HepG2 (cell line): Measurements from ENCODE around the gene RGS7. TPM values are rescaled to one million over a fixed set of nuclear protein-coding genes. Genes with fewer than 3 reads are reported as not detected.

Experiments
- ATAC-seq: fragments of 200-7000 bp; cut with Tn5 transposase; 3 replicates; pipeline ENCODE4 v1.9.1; 2020; ENCODE audit warnings: mild to moderate bottlenecking, moderate library complexity
- BruUV-seq: library from RNA; stranded (reverse); fragments of 400-500 nt; replicated peaks from 2 replicates; lab custom pipeline; 2021; lab: Mats Ljungman, UMichigan
- CTCF ChIA-PET: fragments of 300-600 bp; formaldehyde crosslinking; extraction: SDS; loops from one replicate; lab custom pipeline; 2021; ENCODE audit warnings: low total read pairs, inconsistent platforms, low intra/inter-chr PET ratio; lab: Yijun Ruan, JAX
- POLR2A ChIA-PET: fragments of 350-600 bp; sonication (Branson Sonifier 250); formaldehyde crosslinking; loops from one replicate; lab custom pipeline; 2020; ENCODE audit warnings: antibody characterized with exemption, inconsistent platforms; lab: Yijun Ruan, JAX
- DNase-seq: peaks from one replicate; pipeline ENCODE4 v3.0.0-alpha.2; 2015; ENCODE audit warnings: low spot score
- FAIRE-seq: peaks from 3 replicates; lab custom pipeline; 2011; peaks lifted over from hg19 to GRCh38; lab: Jason Lieb, UNC
- H2AFZ ChIP-seq: one replicate; pipeline ENCODE4 v1.6.1; 2011; ENCODE audit warnings: low read length, inconsistent platforms
- H3K27ac ChIP-seq: fragments of 300-600 bp; 3 replicates; pipeline ENCODE4 v1.8.0; 2011; ENCODE audit warnings: mixed run types, mild to moderate bottlenecking, mixed read lengths, low read length, inconsistent platforms; ENCODE audit not compliant: insufficient read depth; ENCODE audit errors: extremely low read length
- H3K27me3 ChIP-seq, 2 experiments: fragments of 200-600 bp in 1 of 2; 2 replicates in 1 of 2; 3 replicates in 1 of 2; pipeline versions ENCODE4 v1.6.0 to v1.8.0; 2011; ENCODE audit warnings: low read length in 2 of 2, mild to moderate bottlenecking in 2 of 2, moderate library complexity in 2 of 2, inconsistent platforms in 1 of 2; ENCODE audit not compliant: insufficient read depth in 2 of 2, control insufficient read depth in 1 of 2
- H3K36me3 ChIP-seq, 2 experiments: fragments of 200-600 bp in 1 of 2; replicated peaks in 1 of 2; 2 replicates in 1 of 2; 3 replicates in 1 of 2; pipeline versions ENCODE4 v1.5.1 to v1.8.0; 2011; ENCODE audit warnings: low read length in 2 of 2, inconsistent platforms in 1 of 2; ENCODE audit not compliant: insufficient read depth in 2 of 2, control insufficient read depth in 1 of 2
- H3K4me1 ChIP-seq: 2 replicates; pipeline ENCODE4 v1.5.1; 2012; ENCODE audit warnings: low read length, inconsistent platforms; ENCODE audit not compliant: insufficient read depth
- H3K4me2 ChIP-seq: 2 replicates; pipeline ENCODE4 v1.6.0; 2011; ENCODE audit warnings: low read depth, low read length, inconsistent platforms
- H3K4me3 ChIP-seq, 3 experiments: fragments of 200-600 bp in 1 of 3; sonication (generic), shearing (Covaris generic) in 1 of 3; replicated peaks in 1 of 3; 2 replicates each; pipeline ENCODE4 v1.5.1; 2011 to 2016; ENCODE audit warnings: low read length in 3 of 3, inconsistent platforms in 2 of 3, low read depth in 2 of 3, mild to moderate bottlenecking in 2 of 3, control low read depth in 1 of 3, mixed read lengths in 1 of 3; ENCODE audit not compliant: insufficient read depth in 1 of 3
- H3K79me2 ChIP-seq: one replicate; pipeline ENCODE4 v1.6.1; 2011; ENCODE audit warnings: low read length, inconsistent platforms; ENCODE audit not compliant: insufficient read depth
- H3K9ac ChIP-seq: 2 replicates; pipeline ENCODE4 v1.6.0; 2011; ENCODE audit warnings: mild to moderate bottlenecking, low read depth, low read length, inconsistent platforms; ENCODE audit not compliant: insufficient read depth
- H3K9me3 ChIP-seq: 2 replicates; pipeline ENCODE4 v1.5.1; 2012; ENCODE audit warnings: mild to moderate bottlenecking, low read length
- H4K20me1 ChIP-seq: 2 replicates; pipeline ENCODE4 v1.6.0; 2011; ENCODE audit warnings: inconsistent platforms, mild to moderate bottlenecking, low read length, moderate library complexity; ENCODE audit not compliant: insufficient read depth
- CHCHD3 ChIP-seq: sonication (generic); formaldehyde crosslinking; IDR thresholded peaks from 2 replicates; pipeline ENCODE4 v1.8.0; 2022; ENCODE audit warnings: mild to moderate bottlenecking, missing genetic modification reagents, moderate library complexity
- CREM ChIP-seq, 2 experiments: sonication (generic) in 1 of 2; formaldehyde crosslinking in 1 of 2; IDR thresholded peaks; 2 replicates each; pipeline versions ENCODE4 v1.4.0 to v1.6.1; 2016 to 2020; ENCODE audit warnings: antibody characterized with exemption in 1 of 2, mild to moderate bottlenecking in 1 of 2, missing genetic modification reagents in 1 of 2
- KLF16 ChIP-seq, 2 experiments: sonication (generic) in 1 of 2; formaldehyde crosslinking in 1 of 2; IDR thresholded peaks; 2 replicates each; pipeline versions ENCODE4 v1.6.1 to v1.8.0; 2016 to 2023; ENCODE audit warnings: missing genetic modification reagents in 2 of 2, missing compliant biosample characterization in 1 of 2
- NPAS2 ChIP-seq: sonication (generic); formaldehyde crosslinking; IDR thresholded peaks from 2 replicates; pipeline ENCODE4 v1.8.0; 2022; ENCODE audit warnings: mild to moderate bottlenecking, missing genetic modification reagents, borderline replicate concordance
- RBM39 ChIP-seq: fragments of 200-400 bp; formaldehyde crosslinking; IDR thresholded peaks from one replicate; pipeline ENCODE4 v1.6.1; 2018; ENCODE audit warnings: antibody characterized with exemption, mild to moderate bottlenecking, low read depth, low read length; ENCODE audit not compliant: poor library complexity, severe bottlenecking
- SMAD9 ChIP-seq: sonication (generic); formaldehyde crosslinking; IDR thresholded peaks from 2 replicates; pipeline ENCODE4 v1.5.1; 2020; ENCODE audit warnings: mild to moderate bottlenecking, missing genetic modification reagents
- SOX5 ChIP-seq: IDR thresholded peaks from 2 replicates; pipeline ENCODE4 v1.6.1; 2016; ENCODE audit warnings: borderline replicate concordance
- SP1 ChIP-seq, 2 experiments: fragments of 450-650 bp in 1 of 2; sonication (generic) in 1 of 2; formaldehyde crosslinking in 1 of 2; IDR thresholded peaks; 2 replicates each; pipeline versions ENCODE4 v1.4.0 to v1.6.1; 2016 to 2020; ENCODE audit warnings: missing genetic modification reagents in 1 of 2
- TAF15 ChIP-seq: fragments of 200-400 bp; formaldehyde crosslinking; IDR thresholded peaks from one replicate; pipeline ENCODE4 v1.6.1; 2018; ENCODE audit warnings: mild to moderate bottlenecking, low read depth, low read length; ENCODE audit not compliant: poor library complexity, severe bottlenecking
- TRIM24 ChIP-seq: sonication (generic); formaldehyde crosslinking; IDR thresholded peaks from 2 replicates; pipeline ENCODE4 v1.8.0; 2022; ENCODE audit warnings: mild to moderate bottlenecking, missing genetic modification reagents
- ZNF354B ChIP-seq: sonication (generic); formaldehyde crosslinking; IDR thresholded peaks from 2 replicates; pipeline ENCODE4 v1.8.0; 2022; ENCODE audit warnings: mild to moderate bottlenecking, missing genetic modification reagents
- ZNF441 ChIP-seq: sonication (generic); formaldehyde crosslinking; IDR thresholded peaks from 2 replicates; pipeline ENCODE4 v1.7.0; 2021; ENCODE audit warnings: missing genetic modification reagents, borderline replicate concordance
- ZNF510 ChIP-seq: sonication (generic); formaldehyde crosslinking; IDR thresholded peaks from 2 replicates; pipeline ENCODE4 v1.4.0; 2020; ENCODE audit warnings: low read depth, mild to moderate bottlenecking, missing genetic modification reagents
- ZNF530 ChIP-seq: sonication (generic); formaldehyde crosslinking; IDR thresholded peaks from 2 replicates; pipeline ENCODE4 v1.5.0; 2020; ENCODE audit warnings: low read depth, mild to moderate bottlenecking, missing genetic modification reagents
- ZNF737 ChIP-seq: sonication (generic); formaldehyde crosslinking; IDR thresholded peaks from 2 replicates; pipeline ENCODE4 v1.5.0; 2020; ENCODE audit warnings: missing genetic modification reagents, mild to moderate bottlenecking, borderline replicate concordance
- WGBS: methylation state at CpG from one replicate; pipeline ENCODE4 v1.1.6; 2017; ENCODE audit warnings: low lambda C conversion rate; 5-methylcytosine and 5-hydroxymethylcytosine counted together
- in situ Hi-C: cut with HindIII; loops from 2 replicates; pipeline ENCODE4 v1.10.0; 2017; ENCODE audit warnings: low pct_unique_long_range_greater_than_20kb; ENCODE audit not compliant: extremely low pct_ligation_motif_present
- intact Hi-C: fragments of 100-400 bp; cut with micrococcal nuclease; formaldehyde crosslinking; loops from one replicate; pipeline ENCODE4 v1.10.0; 2022; ENCODE audit not compliant: unreplicated experiment
- polyA plus RNA-seq, 8 experiments: library from polyadenylated mRNA; depleted of rRNA in 3 of 8; stranded (reverse) in 7 of 8; unstranded in 1 of 8; fragments of >200 nt; fragmentation: Illumina TruSeq in 4 of 8; extraction: Trizol in 4 of 8; gene quantifications; 2 replicates each; pipeline versions ENCODE4 v1.2.1 to v1.2.3, GENCODE V29; 2011 to 2016; ENCODE audit warnings: low read depth in 4 of 8, missing spikeins in 1 of 8, mixed read lengths in 1 of 8; ENCODE audit not compliant: insufficient read depth in 1 of 8
- total RNA-seq, 5 experiments: library from RNA; depleted of rRNA; stranded (reverse); fragments of >200 nt; fragmentation: Illumina TruSeq; extraction: Trizol; gene quantifications; 2 replicates each; pipeline ENCODE4 v1.2.3, GENCODE V29; 2016; ENCODE audit warnings: low read depth in 1 of 5

RGS7 gene
- total and polyA plus RNA-seq, 2 of the 13 experiments (the other 11 are each of a cell fraction or from before 2014, with no cell fraction given): not detected

DNA sequence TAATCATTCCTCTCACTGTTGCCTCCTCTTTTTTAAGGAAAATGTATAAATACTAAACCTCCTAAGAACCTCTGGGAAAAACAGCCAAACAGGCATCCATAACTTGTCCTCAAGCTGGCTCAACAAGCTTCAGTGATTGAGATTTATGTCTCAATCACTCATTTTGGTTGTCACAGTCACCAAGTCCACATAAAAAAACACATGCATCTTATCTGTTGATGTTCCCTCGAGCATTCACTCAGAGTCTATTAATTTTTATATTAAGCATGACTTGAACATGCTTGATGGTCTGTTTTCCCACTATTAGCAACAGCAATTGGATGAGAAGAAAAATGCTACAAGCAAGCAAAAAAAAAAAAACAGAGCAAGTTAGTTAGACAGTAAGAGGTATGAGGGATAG is 254.3 kb downstream of the RGS7 start:
- no TSS peak for BruUV-seq
- no peak overlapping the region for H3K4me3 ChIP-seq
- H3K36me3 ChIP-seq: no peaks in the 10 kb centered on the region
- ATAC-seq (no peak), DNase-seq (no peak), FAIRE-seq (no peak)
- CTCF ChIA-PET: no interaction called here
- no peaks in the 10 kb centered on the region for H3K79me2 ChIP-seq
- in situ Hi-C loops: no loop called here
- POLR2A ChIA-PET: no interaction called here
- no peak overlapping the region for H3K27ac ChIP-seq
- peaks cover 0 to 3% of the 10 kb centered on the region in 2 experiments; a peak in 1 of 5 replicates for H3K27me3 ChIP-seq
- H3K9ac ChIP-seq: no peak overlapping the region
- H4K20me1 ChIP-seq: no peaks in the 10 kb centered on the region
- no peaks in the 10 kb centered on the region for H3K4me1 ChIP-seq
- no peak overlapping the region for H3K4me2 ChIP-seq
- TF ChIP-seq ZNF441 (no peak), TAF15 (no peak), ZNF354B (CRISPR knock-in tag) (no peak), ZNF510 (CRISPR knock-in tag) (no peak), KLF16 (CRISPR knock-in tag; IDR thresholded peaks at IDR 0.05) (no peak), SOX5 (CRISPR knock-in tag) (no peak), TRIM24 (CRISPR knock-in tag) (no peak), ZNF530 (CRISPR knock-in tag) (no peak), ZNF737 (no peak), CREM (IDR thresholded peaks at IDR 0.05) (no peak), CREM (CRISPR knock-in tag; IDR thresholded peaks at IDR 0.05) (no peak), CHCHD3 (no peak), RBM39 (no peak), SP1 (IDR thresholded peaks at IDR 0.05) (no peak), SP1 (CRISPR knock-in tag; IDR thresholded peaks at IDR 0.05) (no peak), SMAD9 (no peak), NPAS2 (CRISPR knock-in tag) (no peak)
- H2AFZ ChIP-seq: no peak overlapping the region
- intact Hi-C loops: no loop called here
- no peaks in the 10 kb centered on the region for H3K9me3 ChIP-seq
- WGBS: 4% methylated on average over 1 of the region's 1 CpG
